IPS-20b (cell line): ENCODE results near the gene ADARB1.

ENCODE experiments used
- H3K27ac ChIP-seq: one replicate; pipeline ENCODE4 v1.5.1; 2013; ENCODE audit warnings: low read length
- H3K27me3 ChIP-seq: 2 replicates; pipeline ENCODE4 v1.6.1; 2013; ENCODE audit warnings: mild to moderate bottlenecking, low read length, inconsistent platforms; ENCODE audit not compliant: insufficient read depth
- H3K36me3 ChIP-seq: 2 replicates; pipeline ENCODE4 v1.6.1; 2013; ENCODE audit warnings: low read depth, mild to moderate bottlenecking, inconsistent platforms, low read length, moderate library complexity; ENCODE audit not compliant: insufficient read depth
- H3K4me1 ChIP-seq: 2 replicates; pipeline ENCODE4 v1.6.1; 2013; ENCODE audit warnings: mild to moderate bottlenecking, control low read depth, inconsistent platforms, low read length, moderate library complexity; ENCODE audit not compliant: insufficient read depth
- H3K4me3 ChIP-seq: 2 replicates; pipeline ENCODE4 v1.5.1; 2013; ENCODE audit warnings: mild to moderate bottlenecking, low read length, inconsistent platforms
- H3K9ac ChIP-seq: 2 replicates; pipeline ENCODE4 v1.6.1; 2013; ENCODE audit warnings: low read depth, mild to moderate bottlenecking, inconsistent platforms, low read length, moderate library complexity
- H3K9me3 ChIP-seq: 2 replicates; pipeline ENCODE4 v1.6.1; 2013; ENCODE audit warnings: mild to moderate bottlenecking, low read depth, low read length, inconsistent platforms; ENCODE audit not compliant: insufficient read depth

Gene ADARB1

GRCh38 chr21:45154511-45155508 is 80.4 kb downstream of the ADARB1 start:
- H3K4me3 ChIP-seq: no peak overlapping the region
- no peaks in the 10 kb centered on the region for H3K4me1 ChIP-seq
- no peak overlapping the region; the same call in 1 of the 2 replicates for H3K9ac ChIP-seq
- no peak overlapping the region for H3K27ac ChIP-seq
- H3K36me3 ChIP-seq: no peaks in the 10 kb centered on the region
- H3K9me3 ChIP-seq: no peaks in the 10 kb centered on the region
- no peaks in the 10 kb centered on the region for H3K27me3 ChIP-seq

- Histone ChIP-seq H3K9me3 (no peaks in the 10 kb centered on the region), H3K27ac (no peak overlapping the region), H3K4me3 (no peak overlapping the region), H3K36me3 (no peaks in the 10 kb centered on the region), H3K4me1 (no peaks in the 10 kb centered on the region), H3K27me3 (no peaks in the 10 kb centered on the region), H3K9ac (no peak overlapping the region)
These were observed 81.5 kb downstream of the ADARB1 start for GRCh38 chr21:45155910-45156309.

- no peaks in the 10 kb centered on the region for H3K36me3 ChIP-seq
- H3K27ac ChIP-seq: no peak overlapping the region
- H3K9me3 ChIP-seq: no peaks in the 10 kb centered on the region
- H3K9ac ChIP-seq: no peak overlapping the region
- no peaks in the 10 kb centered on the region for H3K27me3 ChIP-seq
- H3K4me1 ChIP-seq: no peaks in the 10 kb centered on the region
- H3K4me3 ChIP-seq: no peak overlapping the region
These were observed 82.1 kb downstream of the ADARB1 start for GRCh38 chr21:45156459-45156858.

GRCh38 chr21:45157932-45158331 is 83.6 kb downstream of the ADARB1 start:
- H3K9ac ChIP-seq: no peak overlapping the region
- no peaks in the 10 kb centered on the region for H3K36me3 ChIP-seq
- H3K27ac ChIP-seq: no peak overlapping the region
- H3K9me3 ChIP-seq: no peaks in the 10 kb centered on the region
- no peaks in the 10 kb centered on the region for H3K27me3 ChIP-seq
- H3K4me1 ChIP-seq: no peaks in the 10 kb centered on the region
- no peak overlapping the region for H3K4me3 ChIP-seq

GRCh38 chr21:45158491-45159423 is 84.4 kb downstream of the ADARB1 start:
- no peak overlapping the region for H3K4me3 ChIP-seq
- no peaks in the 10 kb centered on the region for H3K27me3 ChIP-seq
- H3K9ac ChIP-seq: no peak overlapping the region
- H3K4me1 ChIP-seq: no peaks in the 10 kb centered on the region
- H3K36me3 ChIP-seq: no peaks in the 10 kb centered on the region
- H3K9me3 ChIP-seq: no peaks in the 10 kb centered on the region
- no peak overlapping the region for H3K27ac ChIP-seq

- no peak overlapping the region for H3K27ac ChIP-seq
- H3K9me3 ChIP-seq: no peaks in the 10 kb centered on the region
- H3K4me3 ChIP-seq: no peak overlapping the region
- H3K4me1 ChIP-seq: no peaks in the 10 kb centered on the region
- no peak overlapping the region for H3K9ac ChIP-seq
- H3K36me3 ChIP-seq: no peaks in the 10 kb centered on the region
- H3K27me3 ChIP-seq: no peaks in the 10 kb centered on the region
These were observed 85.8 kb downstream of the ADARB1 start for GRCh38 chr21:45160198-45160597.

GRCh38 chr21:45161038-45161945 is 86.9 kb downstream of the ADARB1 start:
- Histone ChIP-seq H3K4me1 (no peaks in the 10 kb centered on the region), H3K9ac (no peak overlapping the region), H3K9me3 (no peaks in the 10 kb centered on the region), H3K4me3 (no peak overlapping the region), H3K36me3 (no peaks in the 10 kb centered on the region), H3K27me3 (no peaks in the 10 kb centered on the region), H3K27ac (no peak overlapping the region)

GRCh38 chr21:45162115-45162514 is 87.7 kb downstream of the ADARB1 start:
- Histone ChIP-seq H3K36me3 (no peaks in the 10 kb centered on the region), H3K4me3 (no peak overlapping the region), H3K4me1 (no peaks in the 10 kb centered on the region), H3K27ac (no peak overlapping the region), H3K9me3 (no peaks in the 10 kb centered on the region), H3K9ac (no peak overlapping the region), H3K27me3 (no peaks in the 10 kb centered on the region)

- H3K27ac ChIP-seq: no peak overlapping the region
- H3K27me3 ChIP-seq: no peaks in the 10 kb centered on the region
- H3K4me3 ChIP-seq: no peak overlapping the region
- H3K9ac ChIP-seq: no peak overlapping the region
- no peaks in the 10 kb centered on the region for H3K36me3 ChIP-seq
- H3K9me3 ChIP-seq: no peaks in the 10 kb centered on the region
- H3K4me1 ChIP-seq: no peaks in the 10 kb centered on the region
These were observed 88.4 kb downstream of the ADARB1 start for GRCh38 chr21:45162809-45163208.

GRCh38 chr21:45163413-45164123 is 89.2 kb downstream of the ADARB1 start:
- H3K9ac ChIP-seq: no peak overlapping the region

More at GRCh38 chr21:45163413-45164123, 89.2 kb downstream of the ADARB1 start:
- no peaks in the 10 kb centered on the region for H3K4me1 ChIP-seq
- H3K36me3 ChIP-seq: no peaks in the 10 kb centered on the region
- H3K9me3 ChIP-seq: no peaks in the 10 kb centered on the region
- no peak overlapping the region for H3K4me3 ChIP-seq
- no peak overlapping the region for H3K27ac ChIP-seq
- H3K27me3 ChIP-seq: no peaks in the 10 kb centered on the region
